ENCODE results near the gene TMEM178A. TPM values are rescaled to one million over a fixed set of nuclear protein-coding genes. Genes with fewer than 3 reads are reported as not detected.

Gene TMEM178A
- total and polyA plus RNA-seq, 2 of the 8 experiments (the other 6 are each of a cell fraction or from before 2014, with no cell fraction given): 11.2 to 14.9 TPM

DNA sequence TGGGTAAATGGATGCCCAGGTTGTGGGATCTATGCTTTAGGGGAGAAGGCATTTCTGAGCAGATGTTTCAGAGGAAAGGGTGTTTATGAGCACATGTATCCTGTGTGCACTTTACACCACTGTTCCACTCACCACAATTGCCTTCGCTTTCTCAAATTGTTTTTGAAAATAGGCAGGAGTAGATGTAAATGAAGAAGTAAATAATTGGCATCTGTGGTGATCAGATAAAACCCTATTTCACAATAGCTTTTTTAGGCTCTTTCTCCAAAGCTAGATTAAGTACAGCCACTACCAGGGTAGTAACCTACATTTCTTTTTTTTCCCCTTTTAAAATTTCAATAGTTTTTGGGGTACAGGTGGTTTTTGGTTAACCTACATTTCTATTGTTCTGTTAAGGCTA, 40.6 kb downstream of the TMEM178A start (continued):
- TF ChIP-seq, protein P1, sequence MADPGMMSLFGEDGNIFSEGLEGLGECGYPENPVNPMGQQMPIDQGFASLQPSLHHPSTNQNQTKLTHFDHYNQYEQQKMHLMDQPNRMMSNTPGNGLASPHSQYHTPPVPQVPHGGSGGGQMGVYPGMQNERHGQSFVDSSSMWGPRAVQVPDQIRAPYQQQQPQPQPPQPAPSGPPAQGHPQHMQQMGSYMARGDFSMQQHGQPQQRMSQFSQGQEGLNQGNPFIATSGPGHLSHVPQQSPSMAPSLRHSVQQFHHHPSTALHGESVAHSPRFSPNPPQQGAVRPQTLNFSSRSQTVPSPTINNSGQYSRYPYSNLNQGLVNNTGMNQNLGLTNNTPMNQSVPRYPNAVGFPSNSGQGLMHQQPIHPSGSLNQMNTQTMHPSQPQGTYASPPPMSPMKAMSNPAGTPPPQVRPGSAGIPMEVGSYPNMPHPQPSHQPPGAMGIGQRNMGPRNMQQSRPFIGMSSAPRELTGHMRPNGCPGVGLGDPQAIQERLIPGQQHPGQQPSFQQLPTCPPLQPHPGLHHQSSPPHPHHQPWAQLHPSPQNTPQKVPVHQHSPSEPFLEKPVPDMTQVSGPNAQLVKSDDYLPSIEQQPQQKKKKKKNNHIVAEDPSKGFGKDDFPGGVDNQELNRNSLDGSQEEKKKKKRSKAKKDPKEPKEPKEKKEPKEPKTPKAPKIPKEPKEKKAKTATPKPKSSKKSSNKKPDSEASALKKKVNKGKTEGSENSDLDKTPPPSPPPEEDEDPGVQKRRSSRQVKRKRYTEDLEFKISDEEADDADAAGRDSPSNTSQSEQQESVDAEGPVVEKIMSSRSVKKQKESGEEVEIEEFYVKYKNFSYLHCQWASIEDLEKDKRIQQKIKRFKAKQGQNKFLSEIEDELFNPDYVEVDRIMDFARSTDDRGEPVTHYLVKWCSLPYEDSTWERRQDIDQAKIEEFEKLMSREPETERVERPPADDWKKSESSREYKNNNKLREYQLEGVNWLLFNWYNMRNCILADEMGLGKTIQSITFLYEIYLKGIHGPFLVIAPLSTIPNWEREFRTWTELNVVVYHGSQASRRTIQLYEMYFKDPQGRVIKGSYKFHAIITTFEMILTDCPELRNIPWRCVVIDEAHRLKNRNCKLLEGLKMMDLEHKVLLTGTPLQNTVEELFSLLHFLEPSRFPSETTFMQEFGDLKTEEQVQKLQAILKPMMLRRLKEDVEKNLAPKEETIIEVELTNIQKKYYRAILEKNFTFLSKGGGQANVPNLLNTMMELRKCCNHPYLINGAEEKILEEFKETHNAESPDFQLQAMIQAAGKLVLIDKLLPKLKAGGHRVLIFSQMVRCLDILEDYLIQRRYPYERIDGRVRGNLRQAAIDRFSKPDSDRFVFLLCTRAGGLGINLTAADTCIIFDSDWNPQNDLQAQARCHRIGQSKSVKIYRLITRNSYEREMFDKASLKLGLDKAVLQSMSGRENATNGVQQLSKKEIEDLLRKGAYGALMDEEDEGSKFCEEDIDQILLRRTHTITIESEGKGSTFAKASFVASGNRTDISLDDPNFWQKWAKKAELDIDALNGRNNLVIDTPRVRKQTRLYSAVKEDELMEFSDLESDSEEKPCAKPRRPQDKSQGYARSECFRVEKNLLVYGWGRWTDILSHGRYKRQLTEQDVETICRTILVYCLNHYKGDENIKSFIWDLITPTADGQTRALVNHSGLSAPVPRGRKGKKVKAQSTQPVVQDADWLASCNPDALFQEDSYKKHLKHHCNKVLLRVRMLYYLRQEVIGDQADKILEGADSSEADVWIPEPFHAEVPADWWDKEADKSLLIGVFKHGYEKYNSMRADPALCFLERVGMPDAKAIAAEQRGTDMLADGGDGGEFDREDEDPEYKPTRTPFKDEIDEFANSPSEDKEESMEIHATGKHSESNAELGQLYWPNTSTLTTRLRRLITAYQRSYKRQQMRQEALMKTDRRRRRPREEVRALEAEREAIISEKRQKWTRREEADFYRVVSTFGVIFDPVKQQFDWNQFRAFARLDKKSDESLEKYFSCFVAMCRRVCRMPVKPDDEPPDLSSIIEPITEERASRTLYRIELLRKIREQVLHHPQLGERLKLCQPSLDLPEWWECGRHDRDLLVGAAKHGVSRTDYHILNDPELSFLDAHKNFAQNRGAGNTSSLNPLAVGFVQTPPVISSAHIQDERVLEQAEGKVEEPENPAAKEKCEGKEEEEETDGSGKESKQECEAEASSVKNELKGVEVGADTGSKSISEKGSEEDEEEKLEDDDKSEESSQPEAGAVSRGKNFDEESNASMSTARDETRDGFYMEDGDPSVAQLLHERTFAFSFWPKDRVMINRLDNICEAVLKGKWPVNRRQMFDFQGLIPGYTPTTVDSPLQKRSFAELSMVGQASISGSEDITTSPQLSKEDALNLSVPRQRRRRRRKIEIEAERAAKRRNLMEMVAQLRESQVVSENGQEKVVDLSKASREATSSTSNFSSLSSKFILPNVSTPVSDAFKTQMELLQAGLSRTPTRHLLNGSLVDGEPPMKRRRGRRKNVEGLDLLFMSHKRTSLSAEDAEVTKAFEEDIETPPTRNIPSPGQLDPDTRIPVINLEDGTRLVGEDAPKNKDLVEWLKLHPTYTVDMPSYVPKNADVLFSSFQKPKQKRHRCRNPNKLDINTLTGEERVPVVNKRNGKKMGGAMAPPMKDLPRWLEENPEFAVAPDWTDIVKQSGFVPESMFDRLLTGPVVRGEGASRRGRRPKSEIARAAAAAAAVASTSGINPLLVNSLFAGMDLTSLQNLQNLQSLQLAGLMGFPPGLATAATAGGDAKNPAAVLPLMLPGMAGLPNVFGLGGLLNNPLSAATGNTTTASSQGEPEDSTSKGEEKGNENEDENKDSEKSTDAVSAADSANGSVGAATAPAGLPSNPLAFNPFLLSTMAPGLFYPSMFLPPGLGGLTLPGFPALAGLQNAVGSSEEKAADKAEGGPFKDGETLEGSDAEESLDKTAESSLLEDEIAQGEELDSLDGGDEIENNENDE (IDR thresholded peaks at IDR 0.05; ENCODE audit: insufficient replicate concordance, low read length): no peak
- TF ChIP-seq FOSL1 (IDR thresholded peaks at IDR 0.05; ENCODE audit: insufficient read depth, low read depth, low read length) (no peak), SP1 (IDR thresholded peaks at IDR 0.05; ENCODE audit: low read depth, low read length) (no peak), EZH2 (IDR thresholded peaks at IDR 0.05; ENCODE audit: low read depth, low read length, severe bottlenecking) (no peak)

Data from H1 (cell line).